HepG2 (cell line): Measurements from ENCODE around the gene ADAR. TPM values are rescaled to one million over a fixed set of nuclear protein-coding genes. Genes with fewer than 3 reads are reported as not detected.
A peak's percentile ranks its signal among the peaks of the same experiment; 100 is the strongest.

Experiments used
- ARHGAP35 ChIP-seq: sonication (generic); formaldehyde crosslinking; IDR thresholded peaks from 2 replicates; pipeline ENCODE4 v1.9.0; 2022; ENCODE audit warnings: mild to moderate bottlenecking, inconsistent platforms, moderate library complexity, missing genetic modification reagents, borderline replicate concordance
- ELF1 ChIP-seq: sonication (generic); formaldehyde crosslinking; IDR thresholded peaks from 2 replicates; pipeline ENCODE4 v1.4.0; 2020; ENCODE audit warnings: missing genetic modification reagents
- KMT2A ChIP-seq: sonication (generic); formaldehyde crosslinking; IDR thresholded peaks from 2 replicates; pipeline ENCODE4 v1.4.0; 2020; ENCODE audit warnings: missing genetic modification reagents
- MED13 ChIP-seq: sonication (generic); formaldehyde crosslinking; IDR thresholded peaks from 2 replicates; pipeline ENCODE4 v1.5.0; 2020; ENCODE audit warnings: missing genetic modification reagents
- POLR2AphosphoS5 ChIP-seq: IDR thresholded peaks from 2 replicates; pipeline ENCODE4 v1.6.1; 2012; ENCODE audit warnings: low read depth, low read length
- SOX5 ChIP-seq: IDR thresholded peaks from 2 replicates; pipeline ENCODE4 v1.6.1; 2016; ENCODE audit warnings: borderline replicate concordance
- YEATS4 ChIP-seq: sonication (generic); formaldehyde crosslinking; IDR thresholded peaks from 2 replicates; pipeline ENCODE4 v1.4.0; 2020; ENCODE audit warnings: missing genetic modification reagents, borderline replicate concordance
- ZFP36 ChIP-seq: fragments of 150-350 bp; IDR thresholded peaks from 2 replicates; pipeline ENCODE4 v1.6.1; 2018; ENCODE audit warnings: borderline replicate concordance, low read length, low read depth; ENCODE audit not compliant: partially characterized antibody
- ZFP37 ChIP-seq: sonication (generic); formaldehyde crosslinking; IDR thresholded peaks from 2 replicates; pipeline ENCODE4 v1.4.0; 2020; ENCODE audit warnings: missing genetic modification reagents, borderline replicate concordance
- ZNF124 ChIP-seq: sonication (generic); formaldehyde crosslinking; IDR thresholded peaks from 2 replicates; pipeline ENCODE4 v1.4.0; 2020; ENCODE audit warnings: missing genetic modification reagents
- ZNF788 ChIP-seq: sonication (generic); formaldehyde crosslinking; IDR thresholded peaks from 2 replicates; pipeline ENCODE4 v1.5.0; 2020; ENCODE audit warnings: mild to moderate bottlenecking, missing genetic modification reagents, borderline replicate concordance
- polyA plus RNA-seq, 8 experiments: library from polyadenylated mRNA; depleted of rRNA in 3 of 8; stranded (reverse) in 7 of 8; unstranded in 1 of 8; fragments of >200 nt; fragmentation: Illumina TruSeq in 4 of 8; extraction: Trizol in 4 of 8; gene quantifications; 2 replicates each; pipeline versions ENCODE4 v1.2.1 to v1.2.3, GENCODE V29; 2011 to 2016; ENCODE audit warnings: low read depth in 4 of 8, missing spikeins in 1 of 8, mixed read lengths in 1 of 8; ENCODE audit not compliant: insufficient read depth in 1 of 8
- total RNA-seq, 5 experiments: library from RNA; depleted of rRNA; stranded (reverse); fragments of >200 nt; fragmentation: Illumina TruSeq; extraction: Trizol; gene quantifications; 2 replicates each; pipeline ENCODE4 v1.2.3, GENCODE V29; 2016; ENCODE audit warnings: low read depth in 1 of 5
- TF ChIP-seq, protein P1 (sequence below): sonication (generic); formaldehyde crosslinking; IDR thresholded peaks from 2 replicates; pipeline ENCODE4 v1.5.0; 2020; ENCODE audit warnings: mild to moderate bottlenecking, missing genetic modification reagents
- TF ChIP-seq, protein P2 (sequence below): sonication (generic); formaldehyde crosslinking; conservative IDR thresholded peaks from 2 replicates; pipeline ENCODE4 v1.4.0; 2020; ENCODE audit warnings: mild to moderate bottlenecking, missing genetic modification reagents, moderate library complexity
- TF ChIP-seq, protein P3 (sequence below), 2 experiments: sonication (generic) in 1 of 2; formaldehyde crosslinking in 1 of 2; IDR thresholded peaks; 2 replicates each; pipeline versions ENCODE4 v1.5.1 to v1.6.1; 2011 to 2020; ENCODE audit warnings: borderline replicate concordance in 1 of 2, low read depth in 1 of 2, low read length in 1 of 2, mild to moderate bottlenecking in 1 of 2, missing genetic modification reagents in 1 of 2, moderate library complexity in 1 of 2
- TF ChIP-seq, protein P4 (sequence below): IDR thresholded peaks from 2 replicates; pipeline ENCODE4 v1.6.1; 2016; ENCODE audit warnings: missing compliant biosample characterization, missing genetic modification reagents, borderline replicate concordance
- TF ChIP-seq, protein P5 (sequence below): sonication (generic); formaldehyde crosslinking; IDR thresholded peaks from 2 replicates; pipeline ENCODE4 v1.5.0; 2020; ENCODE audit warnings: mild to moderate bottlenecking, missing genetic modification reagents, borderline replicate concordance

The ADAR gene
- total and polyA plus RNA-seq, 2 of the 13 experiments (the other 11 are each of a cell fraction or from before 2014, with no cell fraction given) = 70.8 to 86.2 TPM

DNA sequence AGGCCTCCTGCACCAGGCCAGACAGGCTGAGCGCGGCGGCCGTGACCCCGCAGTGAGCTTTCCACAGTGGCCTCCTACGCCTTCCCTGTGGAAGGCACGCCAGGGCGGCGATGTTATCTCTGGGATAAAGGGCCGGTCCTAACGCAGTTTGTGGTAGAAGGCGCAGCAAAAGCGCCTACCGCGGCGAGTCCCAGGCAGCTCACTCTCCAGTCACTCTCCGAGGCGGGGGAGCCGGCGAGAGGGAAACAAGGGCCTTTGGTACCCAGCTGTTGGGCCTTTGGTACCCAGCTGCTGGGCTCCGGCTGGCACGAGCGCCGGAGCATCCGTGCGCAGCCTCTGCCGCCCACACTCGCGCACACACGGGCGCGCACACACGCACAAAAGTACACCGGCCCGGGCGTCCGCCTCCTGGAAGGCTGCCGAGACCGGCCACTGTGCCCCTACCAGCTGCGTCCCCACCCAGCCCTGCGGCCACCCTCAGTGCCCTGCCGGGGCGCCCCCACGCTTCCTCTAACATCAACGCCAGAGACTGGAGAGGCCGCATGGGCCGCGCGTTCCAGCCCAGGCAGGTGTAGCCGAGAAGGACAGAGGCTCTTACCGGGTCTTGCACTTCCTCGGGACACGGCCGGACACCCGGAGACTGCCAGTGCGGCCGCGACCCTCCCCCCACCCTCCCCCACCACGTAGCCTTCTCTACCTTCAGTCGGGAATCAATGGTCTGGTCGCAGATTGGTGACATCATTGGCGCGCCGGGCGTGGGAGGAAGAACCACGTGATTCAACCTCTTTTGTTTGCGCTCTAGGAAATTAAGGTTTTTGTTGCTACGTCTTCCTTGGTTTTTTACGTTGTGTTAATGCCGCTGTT, 19.5 kb upstream of the ADAR start (continued):
- TF ChIP-seq POLR2AphosphoS5 = peak; percentile 76
- TF ChIP-seq ARHGAP35 (CRISPR knock-in tag) = no peak
- no peak for TF ChIP-seq SOX5 (CRISPR knock-in tag)
- peak; percentile 12 for TF ChIP-seq ZFP36
- TF ChIP-seq ZNF124 (CRISPR knock-in tag) = 0 out of 2 replicates have a peak, but pooled peaks have one; percentile 20
- TF ChIP-seq YEATS4 (CRISPR knock-in tag) = peak; percentile 88
- TF ChIP-seq, protein P1, sequence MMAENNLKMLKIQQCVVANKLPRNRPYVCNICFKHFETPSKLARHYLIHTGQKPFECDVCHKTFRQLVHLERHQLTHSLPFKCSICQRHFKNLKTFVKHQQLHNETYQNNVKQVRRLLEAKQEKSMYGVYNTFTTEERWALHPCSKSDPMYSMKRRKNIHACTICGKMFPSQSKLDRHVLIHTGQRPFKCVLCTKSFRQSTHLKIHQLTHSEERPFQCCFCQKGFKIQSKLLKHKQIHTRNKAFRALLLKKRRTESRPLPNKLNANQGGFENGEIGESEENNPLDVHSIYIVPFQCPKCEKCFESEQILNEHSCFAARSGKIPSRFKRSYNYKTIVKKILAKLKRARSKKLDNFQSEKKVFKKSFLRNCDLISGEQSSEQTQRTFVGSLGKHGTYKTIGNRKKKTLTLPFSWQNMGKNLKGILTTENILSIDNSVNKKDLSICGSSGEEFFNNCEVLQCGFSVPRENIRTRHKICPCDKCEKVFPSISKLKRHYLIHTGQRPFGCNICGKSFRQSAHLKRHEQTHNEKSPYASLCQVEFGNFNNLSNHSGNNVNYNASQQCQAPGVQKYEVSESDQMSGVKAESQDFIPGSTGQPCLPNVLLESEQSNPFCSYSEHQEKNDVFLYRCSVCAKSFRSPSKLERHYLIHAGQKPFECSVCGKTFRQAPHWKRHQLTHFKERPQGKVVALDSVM (CRISPR knock-in tag) = peak; percentile 40; the same call in 1 of the 2 replicates
- no peak; the same call in 1 of the 2 replicates for TF ChIP-seq MED13
- TF ChIP-seq, protein P2, sequence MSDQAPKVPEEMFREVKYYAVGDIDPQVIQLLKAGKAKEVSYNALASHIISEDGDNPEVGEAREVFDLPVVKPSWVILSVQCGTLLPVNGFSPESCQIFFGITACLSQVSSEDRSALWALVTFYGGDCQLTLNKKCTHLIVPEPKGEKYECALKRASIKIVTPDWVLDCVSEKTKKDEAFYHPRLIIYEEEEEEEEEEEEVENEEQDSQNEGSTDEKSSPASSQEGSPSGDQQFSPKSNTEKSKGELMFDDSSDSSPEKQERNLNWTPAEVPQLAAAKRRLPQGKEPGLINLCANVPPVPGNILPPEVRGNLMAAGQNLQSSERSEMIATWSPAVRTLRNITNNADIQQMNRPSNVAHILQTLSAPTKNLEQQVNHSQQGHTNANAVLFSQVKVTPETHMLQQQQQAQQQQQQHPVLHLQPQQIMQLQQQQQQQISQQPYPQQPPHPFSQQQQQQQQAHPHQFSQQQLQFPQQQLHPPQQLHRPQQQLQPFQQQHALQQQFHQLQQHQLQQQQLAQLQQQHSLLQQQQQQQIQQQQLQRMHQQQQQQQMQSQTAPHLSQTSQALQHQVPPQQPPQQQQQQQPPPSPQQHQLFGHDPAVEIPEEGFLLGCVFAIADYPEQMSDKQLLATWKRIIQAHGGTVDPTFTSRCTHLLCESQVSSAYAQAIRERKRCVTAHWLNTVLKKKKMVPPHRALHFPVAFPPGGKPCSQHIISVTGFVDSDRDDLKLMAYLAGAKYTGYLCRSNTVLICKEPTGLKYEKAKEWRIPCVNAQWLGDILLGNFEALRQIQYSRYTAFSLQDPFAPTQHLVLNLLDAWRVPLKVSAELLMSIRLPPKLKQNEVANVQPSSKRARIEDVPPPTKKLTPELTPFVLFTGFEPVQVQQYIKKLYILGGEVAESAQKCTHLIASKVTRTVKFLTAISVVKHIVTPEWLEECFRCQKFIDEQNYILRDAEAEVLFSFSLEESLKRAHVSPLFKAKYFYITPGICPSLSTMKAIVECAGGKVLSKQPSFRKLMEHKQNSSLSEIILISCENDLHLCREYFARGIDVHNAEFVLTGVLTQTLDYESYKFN (CRISPR knock-in tag) = peak; percentile 17
- peak; percentile 68 for TF ChIP-seq ELF1 (CRISPR knock-in tag)
- peak; percentile 62 for TF ChIP-seq KMT2A (CRISPR knock-in tag)
- TF ChIP-seq, protein P3, sequence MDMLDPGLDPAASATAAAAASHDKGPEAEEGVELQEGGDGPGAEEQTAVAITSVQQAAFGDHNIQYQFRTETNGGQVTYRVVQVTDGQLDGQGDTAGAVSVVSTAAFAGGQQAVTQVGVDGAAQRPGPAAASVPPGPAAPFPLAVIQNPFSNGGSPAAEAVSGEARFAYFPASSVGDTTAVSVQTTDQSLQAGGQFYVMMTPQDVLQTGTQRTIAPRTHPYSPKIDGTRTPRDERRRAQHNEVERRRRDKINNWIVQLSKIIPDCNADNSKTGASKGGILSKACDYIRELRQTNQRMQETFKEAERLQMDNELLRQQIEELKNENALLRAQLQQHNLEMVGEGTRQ (IDR thresholded peaks at IDR 0.05; ENCODE audit: low read depth, low read length) = peak; percentile 86
- TF ChIP-seq, protein P3 (CRISPR knock-in tag; IDR thresholded peaks at IDR 0.05; ENCODE audit: borderline replicate concordance) = peak; percentile 86; the same call in 1 of the 2 replicates
- TF ChIP-seq, protein P4, sequence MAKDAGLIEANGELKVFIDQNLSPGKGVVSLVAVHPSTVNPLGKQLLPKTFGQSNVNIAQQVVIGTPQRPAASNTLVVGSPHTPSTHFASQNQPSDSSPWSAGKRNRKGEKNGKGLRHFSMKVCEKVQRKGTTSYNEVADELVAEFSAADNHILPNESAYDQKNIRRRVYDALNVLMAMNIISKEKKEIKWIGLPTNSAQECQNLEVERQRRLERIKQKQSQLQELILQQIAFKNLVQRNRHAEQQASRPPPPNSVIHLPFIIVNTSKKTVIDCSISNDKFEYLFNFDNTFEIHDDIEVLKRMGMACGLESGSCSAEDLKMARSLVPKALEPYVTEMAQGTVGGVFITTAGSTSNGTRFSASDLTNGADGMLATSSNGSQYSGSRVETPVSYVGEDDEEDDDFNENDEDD = peak; percentile 35; the same call in 1 of the 2 replicates
- TF ChIP-seq, protein P5, sequence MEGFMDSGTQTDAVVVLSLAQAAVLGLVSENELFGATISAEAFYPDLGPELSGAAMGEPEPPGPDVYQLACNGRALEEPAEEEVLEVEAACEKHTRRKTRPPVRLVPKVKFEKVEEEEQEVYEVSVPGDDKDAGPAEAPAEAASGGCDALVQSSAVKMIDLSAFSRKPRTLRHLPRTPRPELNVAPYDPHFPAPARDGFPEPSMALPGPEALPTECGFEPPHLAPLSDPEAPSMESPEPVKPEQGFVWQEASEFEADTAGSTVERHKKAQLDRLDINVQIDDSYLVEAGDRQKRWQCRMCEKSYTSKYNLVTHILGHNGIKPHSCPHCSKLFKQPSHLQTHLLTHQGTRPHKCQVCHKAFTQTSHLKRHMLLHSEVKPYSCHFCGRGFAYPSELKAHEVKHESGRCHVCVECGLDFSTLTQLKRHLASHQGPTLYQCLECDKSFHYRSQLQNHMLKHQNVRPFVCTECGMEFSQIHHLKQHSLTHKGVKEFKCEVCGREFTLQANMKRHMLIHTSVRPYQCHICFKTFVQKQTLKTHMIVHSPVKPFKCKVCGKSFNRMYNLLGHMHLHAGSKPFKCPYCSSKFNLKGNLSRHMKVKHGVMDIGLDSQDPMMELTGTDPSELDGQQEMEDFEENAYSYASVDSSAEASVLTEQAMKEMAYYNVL (CRISPR knock-in tag) = peak; percentile 60; the same call in 1 of the 2 replicates
- peak; percentile 36; the same call in 1 of the 2 replicates for TF ChIP-seq ZNF788 (CRISPR knock-in tag)
- TF ChIP-seq ZFP37 (CRISPR knock-in tag) = no peak
